H1 (cell line): ENCODE data around the gene FBXO21. TPM values are rescaled to one million over a fixed set of nuclear protein-coding genes. Genes with fewer than 3 reads are reported as not detected.

Experiments
- ASH2L ChIP-seq: fragments of 200-600, 300-600 bp; sonication (generic); IDR thresholded peaks from one replicate; pipeline ENCODE4 v1.7.1; 2017; ENCODE audit warnings: low read length
- HDAC2 ChIP-seq, 2 experiments: fragments of 300-600 bp in 1 of 2; sonication (generic) in 1 of 2; IDR thresholded peaks; 2 replicates each; pipeline ENCODE4 v1.6.1; 2011 to 2012; ENCODE audit warnings: low read depth in 2 of 2, low read length in 2 of 2, mild to moderate bottlenecking in 2 of 2, moderate library complexity in 2 of 2, borderline replicate concordance in 1 of 2, inconsistent platforms in 1 of 2
- polyA plus RNA-seq, 7 experiments: library from polyadenylated mRNA; depleted of rRNA in 3 of 7; stranded (reverse) in 5 of 7; unstranded in 2 of 7; fragments of >200 nt in 5 of 7; fragments of 200-250 nt in 2 of 7; gene quantifications; 1 replicate in 5 of 7; 2 replicates in 1 of 7; 4 replicates in 1 of 7; pipeline versions ENCODE4 v1.2.1 to v1.2.3, GENCODE V29; 2011 to 2013; ENCODE audit warnings: missing spikeins in 2 of 7, mixed read lengths in 2 of 7
- total RNA-seq: library from RNA; stranded (reverse); fragmentation: NEBNext Ultra II Directional; extraction: Animal tissue kit (Norgen Biotek cat#: 25700); gene quantifications from 2 replicates; pipeline ENCODE4 v1.2.1, GENCODE V29; 2021
- TF ChIP-seq, protein P1 (sequence below), 3 experiments: IDR thresholded peaks; 1 replicate in 2 of 3; 2 replicates in 1 of 3; pipeline versions ENCODE4 v1.5.1 to v1.6.1; 2011; ENCODE audit warnings: low read length in 3 of 3, mild to moderate bottlenecking in 3 of 3, inconsistent platforms in 2 of 3, low read depth in 1 of 3, moderate library complexity in 1 of 3; ENCODE audit not compliant: insufficient read depth in 1 of 3; ENCODE audit errors: control extremely low read depth in 1 of 3

Gene FBXO21
- total and polyA plus RNA-seq, 2 of the 8 experiments (the other 6 are each of a cell fraction or from before 2014, with no cell fraction given) = 57.0 to 80.6 TPM

DNA sequence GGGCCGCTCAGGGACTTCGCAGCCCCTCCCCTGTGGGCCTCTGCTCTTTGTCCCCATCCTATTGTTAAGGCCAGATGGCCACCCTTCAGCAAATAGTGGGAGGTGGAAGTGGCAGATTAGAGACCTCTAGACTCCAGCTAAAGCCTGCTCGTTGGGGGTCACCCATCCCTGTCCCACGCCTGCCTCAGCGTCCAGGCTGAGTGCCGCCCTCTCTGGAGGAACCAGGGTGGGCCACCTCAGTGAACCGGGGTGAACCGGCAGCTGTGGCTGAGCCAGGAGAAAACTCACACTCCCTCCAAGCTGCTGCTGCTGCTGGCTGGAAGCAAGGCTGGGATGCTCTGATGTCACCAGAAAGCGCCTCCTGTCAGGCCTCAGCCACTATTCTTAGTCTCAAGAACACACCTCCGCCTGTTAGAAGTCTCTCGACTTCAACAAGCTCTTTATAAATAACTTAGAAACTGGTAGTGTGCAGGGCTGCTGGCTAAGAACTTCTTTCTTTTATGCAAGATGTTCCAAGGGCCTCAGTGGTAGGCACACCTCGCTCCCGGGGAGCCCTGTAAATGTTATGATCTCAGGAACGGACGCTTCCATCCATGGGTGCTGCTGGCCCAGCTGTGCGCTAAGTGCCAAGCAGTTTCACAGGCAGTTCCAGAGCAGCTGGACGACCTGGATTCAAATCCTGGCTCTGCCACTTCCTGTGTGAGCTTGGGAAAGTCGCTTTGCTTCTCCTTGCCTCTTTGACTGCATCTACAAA lies 71.3 kb downstream of the FBXO21 start (continued):
- TF ChIP-seq, protein P1, sequence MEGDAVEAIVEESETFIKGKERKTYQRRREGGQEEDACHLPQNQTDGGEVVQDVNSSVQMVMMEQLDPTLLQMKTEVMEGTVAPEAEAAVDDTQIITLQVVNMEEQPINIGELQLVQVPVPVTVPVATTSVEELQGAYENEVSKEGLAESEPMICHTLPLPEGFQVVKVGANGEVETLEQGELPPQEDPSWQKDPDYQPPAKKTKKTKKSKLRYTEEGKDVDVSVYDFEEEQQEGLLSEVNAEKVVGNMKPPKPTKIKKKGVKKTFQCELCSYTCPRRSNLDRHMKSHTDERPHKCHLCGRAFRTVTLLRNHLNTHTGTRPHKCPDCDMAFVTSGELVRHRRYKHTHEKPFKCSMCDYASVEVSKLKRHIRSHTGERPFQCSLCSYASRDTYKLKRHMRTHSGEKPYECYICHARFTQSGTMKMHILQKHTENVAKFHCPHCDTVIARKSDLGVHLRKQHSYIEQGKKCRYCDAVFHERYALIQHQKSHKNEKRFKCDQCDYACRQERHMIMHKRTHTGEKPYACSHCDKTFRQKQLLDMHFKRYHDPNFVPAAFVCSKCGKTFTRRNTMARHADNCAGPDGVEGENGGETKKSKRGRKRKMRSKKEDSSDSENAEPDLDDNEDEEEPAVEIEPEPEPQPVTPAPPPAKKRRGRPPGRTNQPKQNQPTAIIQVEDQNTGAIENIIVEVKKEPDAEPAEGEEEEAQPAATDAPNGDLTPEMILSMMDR (IDR thresholded peaks at IDR 0.05; ENCODE audit: control extremely low read depth in 1 of 3, insufficient read depth in 1 of 3, low read depth in 1 of 3, low read length in 3 of 3) = peak in 1 of 3 experiments; percentile 17; a peak in 2 of 4 replicates
- TF ChIP-seq HDAC2 (IDR thresholded peaks at IDR 0.05; ENCODE audit: borderline replicate concordance in 1 of 2, low read depth in 2 of 2, low read length in 2 of 2) (no peak), ASH2L (no peak)
